Gastroesophageal sphincter (tissue), 3 donors: ENCODE measurements around the gene STK11IP.

ENCODE experiments used
- CTCF ChIP-seq, 4 experiments: fragments of 200-600 bp in 2 of 4; fragments of 450-650 bp in 2 of 4; sonication (generic) in 1 of 4; IDR thresholded peaks; one replicate each; pipeline ENCODE4 v1.5.1; 2017 to 2019; ENCODE audit warnings: antibody characterized with exemption in 4 of 4, mild to moderate bottlenecking in 2 of 4, moderate library complexity in 2 of 4
- POLR2A ChIP-seq, 2 donors: fragments of 450-650 bp; IDR thresholded peaks; one replicate each; pipeline ENCODE4 v1.6.1; 2017; ENCODE audit warnings: antibody characterized with exemption in 2 of 2, mild to moderate bottlenecking in 2 of 2, moderate library complexity in 1 of 2

- TF ChIP-seq CTCF (IDR thresholded peaks at IDR 0.05) (no peak), POLR2A (IDR thresholded peaks at IDR 0.05) (no peak)
Measured at GRCh38 chr2:219618733-219619122, 21.1 kb downstream of the STK11IP start.
